GM12878 (cell line): ENCODE results near the gene RBM12. TPM values are rescaled to one million over a fixed set of nuclear protein-coding genes. Genes with fewer than 3 reads are reported as not detected.

Experiments used
- CBFB ChIP-seq: IDR thresholded peaks from 2 replicates; pipeline ENCODE4 v1.6.1; 2016; ENCODE audit warnings: antibody characterized with exemption, low read depth
- CBX3 ChIP-seq: fragments of 200-600 bp; sonication (generic); IDR thresholded peaks from 2 replicates; pipeline ENCODE4 v1.6.1; 2016; ENCODE audit warnings: low read depth, borderline replicate concordance
- CTCF ChIP-seq, 3 experiments: IDR thresholded peaks in 2 of 3; conservative IDR thresholded peaks in 1 of 3; 2 replicates each; pipeline ENCODE4 v1.5.1; 2011; ENCODE audit warnings: low read depth in 3 of 3, low read length in 3 of 3, mild to moderate bottlenecking in 3 of 3, control low read depth in 2 of 3, moderate library complexity in 2 of 3, inconsistent platforms in 1 of 3, mixed read lengths in 1 of 3; ENCODE audit not compliant: control insufficient read depth in 2 of 3, insufficient read depth in 1 of 3; ENCODE audit errors: extremely low read depth in 1 of 3
- ETV6 ChIP-seq, 2 experiments: fragments of 450-650 bp in 1 of 2; IDR thresholded peaks in 1 of 2; conservative IDR thresholded peaks in 1 of 2; 2 replicates each; pipeline ENCODE4 v1.6.1; 2014; ENCODE audit warnings: antibody characterized with exemption in 1 of 2, borderline replicate concordance in 1 of 2, low read depth in 1 of 2, mild to moderate bottlenecking in 1 of 2, moderate library complexity in 1 of 2
- MTA3 ChIP-seq: IDR thresholded peaks from 2 replicates; pipeline ENCODE4 v1.6.1; 2012; ENCODE audit warnings: low read length, inconsistent platforms, borderline replicate concordance
- NFYA ChIP-seq: IDR thresholded peaks from 2 replicates; pipeline ENCODE4 v1.6.1; 2011; ENCODE audit warnings: low read depth, mild to moderate bottlenecking, low read length, improper control_type of control experiment, borderline replicate concordance
- NR2C1 ChIP-seq: fragments of 450-650 bp; IDR thresholded peaks from 2 replicates; pipeline ENCODE4 v1.6.1; 2017; ENCODE audit warnings: antibody characterized with exemption, mild to moderate bottlenecking, moderate library complexity
- RFX5 ChIP-seq: IDR thresholded peaks from 2 replicates; pipeline ENCODE4 v1.6.1; 2011; ENCODE audit warnings: low read depth, low read length, improper control_type of control experiment
- SPI1 ChIP-seq: IDR thresholded peaks from 2 replicates; pipeline ENCODE4 v1.6.1; 2011; ENCODE audit warnings: low read depth, mild to moderate bottlenecking, low read length, moderate library complexity, borderline replicate concordance; ENCODE audit not compliant: insufficient read depth
- SREBF1 ChIP-seq: IDR thresholded peaks from 2 replicates; pipeline ENCODE4 v1.6.1; 2012; ENCODE audit warnings: mild to moderate bottlenecking, low read length
- SREBF2 ChIP-seq: IDR thresholded peaks from 2 replicates; pipeline ENCODE4 v1.6.1; 2012; ENCODE audit warnings: mild to moderate bottlenecking, low read length
- STAT3 ChIP-seq: IDR thresholded peaks from 2 replicates; pipeline ENCODE4 v1.6.1; 2011; ENCODE audit warnings: low read depth, low read length, improper control_type of control experiment
- TBL1XR1 ChIP-seq: IDR thresholded peaks from 2 replicates; pipeline ENCODE4 v1.6.1; 2012; ENCODE audit warnings: low read depth, low read length, improper control_type of control experiment
- YBX1 ChIP-seq: fragments of 450-650 bp; IDR thresholded peaks from 2 replicates; pipeline ENCODE4 v1.6.1; 2016; ENCODE audit warnings: antibody characterized with exemption
- polyA plus RNA-seq, 11 experiments: library from polyadenylated mRNA; depleted of rRNA in 4 of 11; unstranded in 6 of 11; stranded (reverse) in 5 of 11; fragments of >200 nt; fragmentation: Nextera tagmentation in 4 of 11; fragmentation: Illumina TruSeq in 1 of 11; extraction: Ambion mirVana in 4 of 11; extraction: Trizol in 1 of 11; gene quantifications; 1 replicate in 1 of 11; 2 replicates in 10 of 11; pipeline versions ENCODE4 v1.2.1 to v1.2.3, GENCODE V29; 2011 to 2016; ENCODE audit warnings: inconsistent platforms in 2 of 11, missing spikeins in 2 of 11, low read depth in 1 of 11
- total RNA-seq, 4 experiments: library from RNA; depleted of rRNA in 3 of 4; stranded (reverse); fragments of >200 nt in 3 of 4; fragmentation: Illumina TruSeq in 1 of 4; extraction: Trizol in 1 of 4; gene quantifications; 2 replicates each; pipeline versions ENCODE4 v1.2.1 to v1.2.3, GENCODE V29; 2013 to 2021
- TF ChIP-seq, protein P1 (sequence below): fragments of 450-650 bp; formaldehyde crosslinking; IDR thresholded peaks from 2 replicates; pipeline ENCODE4 v1.4.0; 2020; ENCODE audit warnings: mild to moderate bottlenecking, moderate library complexity
- TF ChIP-seq, protein P2 (sequence below): fragments of 450-650 bp; IDR thresholded peaks from 2 replicates; pipeline ENCODE4 v1.6.1; 2018; ENCODE audit warnings: mild to moderate bottlenecking, low read depth, moderate library complexity; ENCODE audit not compliant: partially characterized antibody
- TF ChIP-seq, protein P3 (sequence below): fragments of 450-650 bp; conservative IDR thresholded peaks from 2 replicates; pipeline ENCODE4 v1.6.1; 2017; ENCODE audit warnings: mild to moderate bottlenecking, moderate library complexity

Gene RBM12
- total and polyA plus RNA-seq, 10 of the 15 experiments (the other 5 are each of a cell fraction or from before 2014, with no cell fraction given) = 4.7 to 153 (median 58.5) TPM

- no peak for TF ChIP-seq RFX5
- TF ChIP-seq ETV6 (conservative IDR thresholded peaks at IDR 0.05 in 1 of 2, IDR thresholded peaks at IDR 0.05 in 1 of 2; ENCODE audit: borderline replicate concordance in 1 of 2, low read depth in 1 of 2) = peak in 1 of 2 experiments; percentile 42; a peak in 1 of 4 replicates
- TF ChIP-seq TBL1XR1 = no peak
- TF ChIP-seq CBFB = no peak
- peak; percentile 41; the same call in 1 of the 2 replicates for TF ChIP-seq SREBF2
- TF ChIP-seq CTCF (IDR thresholded peaks at IDR 0.05 in 2 of 3, conservative IDR thresholded peaks at IDR 0.05 in 1 of 3; ENCODE audit: control insufficient read depth in 2 of 3, extremely low read depth in 1 of 3, insufficient read depth in 1 of 3, low read depth in 3 of 3, low read length in 3 of 3) = peak; percentile 13 to 24 (median 18); a peak in 3 of 6 replicates
- no peak for TF ChIP-seq CBX3
- TF ChIP-seq STAT3 = no peak
- TF ChIP-seq YBX1 = no peak
- TF ChIP-seq, protein P1, sequence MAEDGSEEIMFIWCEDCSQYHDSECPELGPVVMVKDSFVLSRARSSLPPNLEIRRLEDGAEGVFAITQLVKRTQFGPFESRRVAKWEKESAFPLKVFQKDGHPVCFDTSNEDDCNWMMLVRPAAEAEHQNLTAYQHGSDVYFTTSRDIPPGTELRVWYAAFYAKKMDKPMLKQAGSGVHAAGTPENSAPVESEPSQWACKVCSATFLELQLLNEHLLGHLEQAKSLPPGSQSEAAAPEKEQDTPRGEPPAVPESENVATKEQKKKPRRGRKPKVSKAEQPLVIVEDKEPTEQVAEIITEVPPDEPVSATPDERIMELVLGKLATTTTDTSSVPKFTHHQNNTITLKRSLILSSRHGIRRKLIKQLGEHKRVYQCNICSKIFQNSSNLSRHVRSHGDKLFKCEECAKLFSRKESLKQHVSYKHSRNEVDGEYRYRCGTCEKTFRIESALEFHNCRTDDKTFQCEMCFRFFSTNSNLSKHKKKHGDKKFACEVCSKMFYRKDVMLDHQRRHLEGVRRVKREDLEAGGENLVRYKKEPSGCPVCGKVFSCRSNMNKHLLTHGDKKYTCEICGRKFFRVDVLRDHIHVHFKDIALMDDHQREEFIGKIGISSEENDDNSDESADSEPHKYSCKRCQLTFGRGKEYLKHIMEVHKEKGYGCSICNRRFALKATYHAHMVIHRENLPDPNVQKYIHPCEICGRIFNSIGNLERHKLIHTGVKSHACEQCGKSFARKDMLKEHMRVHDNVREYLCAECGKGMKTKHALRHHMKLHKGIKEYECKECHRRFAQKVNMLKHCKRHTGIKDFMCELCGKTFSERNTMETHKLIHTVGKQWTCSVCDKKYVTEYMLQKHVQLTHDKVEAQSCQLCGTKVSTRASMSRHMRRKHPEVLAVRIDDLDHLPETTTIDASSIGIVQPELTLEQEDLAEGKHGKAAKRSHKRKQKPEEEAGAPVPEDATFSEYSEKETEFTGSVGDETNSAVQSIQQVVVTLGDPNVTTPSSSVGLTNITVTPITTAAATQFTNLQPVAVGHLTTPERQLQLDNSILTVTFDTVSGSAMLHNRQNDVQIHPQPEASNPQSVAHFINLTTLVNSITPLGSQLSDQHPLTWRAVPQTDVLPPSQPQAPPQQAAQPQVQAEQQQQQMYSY (CRISPR knock-in tag) = no peak
- no peak for TF ChIP-seq NFYA
- peak; percentile 33; the same call in 1 of the 2 replicates for TF ChIP-seq SREBF1
- TF ChIP-seq, protein P2, sequence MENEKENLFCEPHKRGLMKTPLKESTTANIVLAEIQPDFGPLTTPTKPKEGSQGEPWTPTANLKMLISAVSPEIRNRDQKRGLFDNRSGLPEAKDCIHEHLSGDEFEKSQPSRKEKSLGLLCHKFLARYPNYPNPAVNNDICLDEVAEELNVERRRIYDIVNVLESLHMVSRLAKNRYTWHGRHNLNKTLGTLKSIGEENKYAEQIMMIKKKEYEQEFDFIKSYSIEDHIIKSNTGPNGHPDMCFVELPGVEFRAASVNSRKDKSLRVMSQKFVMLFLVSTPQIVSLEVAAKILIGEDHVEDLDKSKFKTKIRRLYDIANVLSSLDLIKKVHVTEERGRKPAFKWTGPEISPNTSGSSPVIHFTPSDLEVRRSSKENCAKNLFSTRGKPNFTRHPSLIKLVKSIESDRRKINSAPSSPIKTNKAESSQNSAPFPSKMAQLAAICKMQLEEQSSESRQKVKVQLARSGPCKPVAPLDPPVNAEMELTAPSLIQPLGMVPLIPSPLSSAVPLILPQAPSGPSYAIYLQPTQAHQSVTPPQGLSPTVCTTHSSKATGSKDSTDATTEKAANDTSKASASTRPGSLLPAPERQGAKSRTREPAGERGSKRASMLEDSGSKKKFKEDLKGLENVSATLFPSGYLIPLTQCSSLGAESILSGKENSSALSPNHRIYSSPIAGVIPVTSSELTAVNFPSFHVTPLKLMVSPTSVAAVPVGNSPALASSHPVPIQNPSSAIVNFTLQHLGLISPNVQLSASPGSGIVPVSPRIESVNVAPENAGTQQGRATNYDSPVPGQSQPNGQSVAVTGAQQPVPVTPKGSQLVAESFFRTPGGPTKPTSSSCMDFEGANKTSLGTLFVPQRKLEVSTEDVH = no peak
- peak; percentile 99 for TF ChIP-seq NR2C1
- no peak for TF ChIP-seq MTA3
- TF ChIP-seq SPI1 = no peak
- TF ChIP-seq, protein P3, sequence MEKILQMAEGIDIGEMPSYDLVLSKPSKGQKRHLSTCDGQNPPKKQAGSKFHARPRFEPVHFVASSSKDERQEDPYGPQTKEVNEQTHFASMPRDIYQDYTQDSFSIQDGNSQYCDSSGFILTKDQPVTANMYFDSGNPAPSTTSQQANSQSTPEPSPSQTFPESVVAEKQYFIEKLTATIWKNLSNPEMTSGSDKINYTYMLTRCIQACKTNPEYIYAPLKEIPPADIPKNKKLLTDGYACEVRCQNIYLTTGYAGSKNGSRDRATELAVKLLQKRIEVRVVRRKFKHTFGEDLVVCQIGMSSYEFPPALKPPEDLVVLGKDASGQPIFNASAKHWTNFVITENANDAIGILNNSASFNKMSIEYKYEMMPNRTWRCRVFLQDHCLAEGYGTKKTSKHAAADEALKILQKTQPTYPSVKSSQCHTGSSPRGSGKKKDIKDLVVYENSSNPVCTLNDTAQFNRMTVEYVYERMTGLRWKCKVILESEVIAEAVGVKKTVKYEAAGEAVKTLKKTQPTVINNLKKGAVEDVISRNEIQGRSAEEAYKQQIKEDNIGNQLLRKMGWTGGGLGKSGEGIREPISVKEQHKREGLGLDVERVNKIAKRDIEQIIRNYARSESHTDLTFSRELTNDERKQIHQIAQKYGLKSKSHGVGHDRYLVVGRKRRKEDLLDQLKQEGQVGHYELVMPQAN = peak; percentile 89
Observed at GRCh38 chr20:35699127-35699956, 34.6 kb upstream of the RBM12 start, which contains the start of the genes NFS1 and ROMO1 (continued).
